WI38 (cell line): ENCODE measurements around the gene CHGA.

Experiments
- H3K4me3 ChIP-seq: 2 replicates; pipeline ENCODE4 v1.5.1; 2011; ENCODE audit warnings: low read depth, mild to moderate bottlenecking, control low read depth, low read length
- CTCF ChIP-seq: IDR thresholded peaks from 2 replicates; pipeline ENCODE4 v1.5.1; 2012; ENCODE audit warnings: low read depth, mild to moderate bottlenecking, control low read depth, low read length

CHGA gene

GRCh38 chr14:92917956-92918355 is 5.0 kb upstream of the CHGA start:
- TF ChIP-seq CTCF, result no peak
- H3K4me3 ChIP-seq, result no peak overlapping the region

GRCh38 chr14:92920001-92920400 is 2.9 kb upstream of the CHGA start:
- no peak for TF ChIP-seq CTCF

GRCh38 chr14:92922155-92922735 is 705 bp upstream of the CHGA start:
- no peak for TF ChIP-seq CTCF
- no peak overlapping the region for H3K4me3 ChIP-seq

More at GRCh38 chr14:92920001-92920400, 2.9 kb upstream of the CHGA start:
- no peak overlapping the region for H3K4me3 ChIP-seq

- no peak overlapping the region for H3K4me3 ChIP-seq
- TF ChIP-seq CTCF, result no peak
These were observed 774 bp downstream of the CHGA start for GRCh38 chr14:92923744-92924103.

- no peak overlapping the region for H3K4me3 ChIP-seq
- TF ChIP-seq CTCF, result no peak
These were observed 1.3 kb downstream of the CHGA start for GRCh38 chr14:92924247-92924646.

- no peak overlapping the region for H3K4me3 ChIP-seq
- no peak for TF ChIP-seq CTCF
These were observed 2.5 kb downstream of the CHGA start for GRCh38 chr14:92925446-92925845.

GRCh38 chr14:92926180-92926845 is 3.4 kb downstream of the CHGA start:
- no peak for TF ChIP-seq CTCF
- H3K4me3 ChIP-seq, result no peak overlapping the region
